Measurements from ENCODE around the gene CINP. TPM values are rescaled to one million over a fixed set of nuclear protein-coding genes. Genes with fewer than 3 reads are reported as not detected.
A peak's percentile ranks its signal among the peaks of the same experiment; 100 is the strongest.

CINP gene
- total RNA-seq, 1 experiment from 2014 or later = 76.9 TPM

DNA sequence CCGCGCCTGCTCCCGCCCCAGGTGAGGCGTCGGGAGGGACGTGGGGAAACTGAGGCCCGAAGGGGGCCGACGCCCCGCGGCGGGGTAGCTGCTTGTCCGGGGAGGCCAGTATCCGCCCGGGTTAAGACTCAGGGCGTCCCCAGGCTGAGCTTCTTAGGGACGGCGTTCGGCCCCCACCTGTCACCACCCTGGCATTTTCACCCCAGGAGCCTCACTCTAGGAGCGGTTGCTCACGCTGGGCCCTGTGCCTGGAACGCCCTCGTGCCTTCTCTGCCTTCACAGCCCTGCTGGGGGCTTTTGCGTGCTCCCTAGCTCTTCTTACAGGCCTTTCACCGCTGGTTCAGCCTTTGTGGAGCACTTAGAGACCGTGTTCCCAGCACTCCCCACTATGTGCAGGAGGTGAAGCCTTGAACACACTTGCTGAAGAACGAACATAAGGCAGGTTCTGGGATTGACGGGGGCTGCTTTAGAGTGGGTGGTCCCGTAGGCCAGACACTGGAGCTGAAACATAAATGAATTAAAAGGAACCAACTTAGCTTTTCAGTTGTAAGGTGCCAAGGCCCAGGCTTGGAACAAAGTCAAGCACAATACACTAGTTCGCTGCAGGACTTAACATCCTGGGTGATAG lies 42.5 kb downstream of the CINP start:
- TF ChIP-seq, protein P1, sequence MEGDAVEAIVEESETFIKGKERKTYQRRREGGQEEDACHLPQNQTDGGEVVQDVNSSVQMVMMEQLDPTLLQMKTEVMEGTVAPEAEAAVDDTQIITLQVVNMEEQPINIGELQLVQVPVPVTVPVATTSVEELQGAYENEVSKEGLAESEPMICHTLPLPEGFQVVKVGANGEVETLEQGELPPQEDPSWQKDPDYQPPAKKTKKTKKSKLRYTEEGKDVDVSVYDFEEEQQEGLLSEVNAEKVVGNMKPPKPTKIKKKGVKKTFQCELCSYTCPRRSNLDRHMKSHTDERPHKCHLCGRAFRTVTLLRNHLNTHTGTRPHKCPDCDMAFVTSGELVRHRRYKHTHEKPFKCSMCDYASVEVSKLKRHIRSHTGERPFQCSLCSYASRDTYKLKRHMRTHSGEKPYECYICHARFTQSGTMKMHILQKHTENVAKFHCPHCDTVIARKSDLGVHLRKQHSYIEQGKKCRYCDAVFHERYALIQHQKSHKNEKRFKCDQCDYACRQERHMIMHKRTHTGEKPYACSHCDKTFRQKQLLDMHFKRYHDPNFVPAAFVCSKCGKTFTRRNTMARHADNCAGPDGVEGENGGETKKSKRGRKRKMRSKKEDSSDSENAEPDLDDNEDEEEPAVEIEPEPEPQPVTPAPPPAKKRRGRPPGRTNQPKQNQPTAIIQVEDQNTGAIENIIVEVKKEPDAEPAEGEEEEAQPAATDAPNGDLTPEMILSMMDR (conservative IDR thresholded peaks at IDR 0.05; ENCODE audit: low read depth, low read length) = no peak
- TF ChIP-seq EZH2 (IDR thresholded peaks at IDR 0.05; ENCODE audit: low read length, unreplicated experiment) (no peak), EZH2phosphoT487 (IDR thresholded peaks at IDR 0.05; ENCODE audit: borderline replicate concordance, low read length) (no peak)
- Histone ChIP-seq H3K4me1 (ENCODE audit: insufficient read depth, low read length) (peaks cover 39% of the 10 kb centered on the region), H4K20me1 (ENCODE audit: low read length) (no peaks in the 10 kb centered on the region), H3K27ac (ENCODE audit: low read length) (peak overlapping the region; percentile 68), H3K9me3 (ENCODE audit: low read length) (no peaks in the 10 kb centered on the region), H3F3A (ENCODE audit: low read length, unreplicated experiment) (no peaks in the 10 kb centered on the region), H3K27me3 (ENCODE audit: low read length) (no peaks in the 10 kb centered on the region), H3K36me3 (ENCODE audit: low read depth, low read length) (no peaks in the 10 kb centered on the region), H3K9me2 (replicated peaks; ENCODE audit: low read length) (no peaks in the 10 kb centered on the region), H3K4me2 (ENCODE audit: low read length) (peak overlapping the region; percentile 99), H3K79me2 (ENCODE audit: low read length) (peaks cover 33% of the 10 kb centered on the region), H3K9ac (ENCODE audit: low read length) (peak overlapping the region; percentile 92), H3K4me3 (ENCODE audit: low read length) (peak overlapping the region; percentile 96), H2AFZ (ENCODE audit: low read length) (peak overlapping the region; percentile 80)
- ATAC-seq (0 out of 2 replicates have a peak, but pooled peaks have one; percentile 1), DNase-seq (peak; percentile 32)
- BruUV-seq (replicated peaks) = no TSS peak
- ChIA-PET CTCF (no interaction called here), POLR2A (ENCODE audit: unreplicated experiment) (no interaction called here)
- intact Hi-C loops (cut with micrococcal nuclease) = no loop called here

DNA sequence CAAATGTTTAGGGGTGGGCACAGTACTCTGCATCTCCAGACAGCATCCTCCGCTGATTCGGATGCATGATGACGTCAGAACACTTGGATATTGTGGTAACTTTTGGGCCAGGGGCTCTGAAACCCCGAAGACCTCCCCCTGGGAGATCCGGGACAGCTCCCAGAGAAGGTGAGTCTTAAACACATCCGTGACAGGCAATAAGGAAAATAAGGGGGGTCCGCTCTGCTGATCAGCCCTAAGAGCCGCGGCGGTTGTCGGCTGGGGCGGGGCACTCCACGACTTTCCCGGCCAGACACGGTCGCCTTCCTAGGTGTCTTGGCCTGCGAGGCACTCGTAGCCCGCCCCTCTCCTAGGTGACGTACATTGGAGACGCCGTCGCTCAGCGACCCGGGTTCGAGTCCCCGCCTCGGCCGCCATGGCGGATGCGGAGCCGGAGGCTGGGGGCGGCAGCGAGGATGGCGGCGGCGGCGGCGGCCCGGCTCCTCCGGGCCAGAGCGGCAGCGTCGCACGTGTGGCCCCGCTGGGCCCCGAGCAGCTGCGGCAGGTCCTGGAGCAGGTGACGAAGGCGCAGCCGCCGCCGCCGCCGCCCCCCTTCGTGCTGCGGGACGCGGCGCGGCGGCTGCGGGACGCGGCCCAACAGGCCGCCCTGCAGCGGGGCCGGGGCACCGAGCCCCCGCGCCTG lies 43.2 kb downstream of the CINP start, which contains the start of gene ZNF839:
Gene ZNF839, plus strand, starts transcription at position 396 of the 682 bp plus-strand sequence. Its CDS starts 20 bp downstream, at position 416.
- no TSS peak for BruUV-seq (replicated peaks)
- Histone ChIP-seq H3K9ac (ENCODE audit: low read length) (peak within 1 kb of the TSS; percentile 92), H3K4me3 (ENCODE audit: low read length) (peak within 1 kb of the TSS; percentile 96), H3F3A (ENCODE audit: low read length, unreplicated experiment) (no peaks in the 10 kb centered on the region), H3K79me2 (ENCODE audit: low read length) (peaks cover 33% of the 10 kb centered on the region), H3K4me1 (ENCODE audit: insufficient read depth, low read length) (peaks cover 46% of the 10 kb centered on the region), H3K9me3 (ENCODE audit: low read length) (no peaks in the 10 kb centered on the region), H4K20me1 (ENCODE audit: low read length) (no peaks in the 10 kb centered on the region), H3K27ac (ENCODE audit: low read length) (peak within 1 kb of the TSS; percentile 68), H3K9me2 (replicated peaks; ENCODE audit: low read length) (no peaks in the 10 kb centered on the region), H3K36me3 (ENCODE audit: low read depth, low read length) (no peaks in the 10 kb centered on the region), H2AFZ (ENCODE audit: low read length) (peak within 1 kb of the TSS; percentile 96), H3K27me3 (ENCODE audit: low read length) (no peaks in the 10 kb centered on the region), H3K4me2 (ENCODE audit: low read length) (peak within 1 kb of the TSS; percentile 99)
- ATAC-seq (peak; percentile 40), DNase-seq (peak; percentile 91)
- intact Hi-C loops (cut with micrococcal nuclease) = loop anchor here (5.0 to 10.0 kb wide), 5 partner anchors 97 to 347 kb away; partner anchors contain the start of gene WDR20
- POLR2A ChIA-PET (ENCODE audit: unreplicated experiment) = no interaction called here
- CTCF ChIA-PET = no interaction called here
- TF ChIP-seq, protein P1 (conservative IDR thresholded peaks at IDR 0.05; ENCODE audit: low read depth, low read length) = no peak
- no peak for TF ChIP-seq EZH2phosphoT487 (IDR thresholded peaks at IDR 0.05; ENCODE audit: borderline replicate concordance, low read length)
- no peak for TF ChIP-seq EZH2 (IDR thresholded peaks at IDR 0.05; ENCODE audit: low read length, unreplicated experiment)
